ENCODE results near the gene SERPINB6. TPM values are rescaled to one million over a fixed set of nuclear protein-coding genes. Genes with fewer than 3 reads are reported as not detected.

The SERPINB6 gene
- total and polyA plus RNA-seq, 9 of the 15 experiments (the other 6 are each of a cell fraction or from before 2014, with no cell fraction given), result 86.6 to 211 (median 143) TPM

- TF ChIP-seq, protein P1, sequence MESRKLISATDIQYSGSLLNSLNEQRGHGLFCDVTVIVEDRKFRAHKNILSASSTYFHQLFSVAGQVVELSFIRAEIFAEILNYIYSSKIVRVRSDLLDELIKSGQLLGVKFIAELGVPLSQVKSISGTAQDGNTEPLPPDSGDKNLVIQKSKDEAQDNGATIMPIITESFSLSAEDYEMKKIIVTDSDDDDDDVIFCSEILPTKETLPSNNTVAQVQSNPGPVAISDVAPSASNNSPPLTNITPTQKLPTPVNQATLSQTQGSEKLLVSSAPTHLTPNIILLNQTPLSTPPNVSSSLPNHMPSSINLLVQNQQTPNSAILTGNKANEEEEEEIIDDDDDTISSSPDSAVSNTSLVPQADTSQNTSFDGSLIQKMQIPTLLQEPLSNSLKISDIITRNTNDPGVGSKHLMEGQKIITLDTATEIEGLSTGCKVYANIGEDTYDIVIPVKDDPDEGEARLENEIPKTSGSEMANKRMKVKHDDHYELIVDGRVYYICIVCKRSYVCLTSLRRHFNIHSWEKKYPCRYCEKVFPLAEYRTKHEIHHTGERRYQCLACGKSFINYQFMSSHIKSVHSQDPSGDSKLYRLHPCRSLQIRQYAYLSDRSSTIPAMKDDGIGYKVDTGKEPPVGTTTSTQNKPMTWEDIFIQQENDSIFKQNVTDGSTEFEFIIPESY (CRISPR knock-in tag; IDR thresholded peaks at IDR 0.05), result no peak
These were observed 57.1 kb downstream of the SERPINB6 start (continued) for GRCh38 chr6:2914318-2914660.

DNA sequence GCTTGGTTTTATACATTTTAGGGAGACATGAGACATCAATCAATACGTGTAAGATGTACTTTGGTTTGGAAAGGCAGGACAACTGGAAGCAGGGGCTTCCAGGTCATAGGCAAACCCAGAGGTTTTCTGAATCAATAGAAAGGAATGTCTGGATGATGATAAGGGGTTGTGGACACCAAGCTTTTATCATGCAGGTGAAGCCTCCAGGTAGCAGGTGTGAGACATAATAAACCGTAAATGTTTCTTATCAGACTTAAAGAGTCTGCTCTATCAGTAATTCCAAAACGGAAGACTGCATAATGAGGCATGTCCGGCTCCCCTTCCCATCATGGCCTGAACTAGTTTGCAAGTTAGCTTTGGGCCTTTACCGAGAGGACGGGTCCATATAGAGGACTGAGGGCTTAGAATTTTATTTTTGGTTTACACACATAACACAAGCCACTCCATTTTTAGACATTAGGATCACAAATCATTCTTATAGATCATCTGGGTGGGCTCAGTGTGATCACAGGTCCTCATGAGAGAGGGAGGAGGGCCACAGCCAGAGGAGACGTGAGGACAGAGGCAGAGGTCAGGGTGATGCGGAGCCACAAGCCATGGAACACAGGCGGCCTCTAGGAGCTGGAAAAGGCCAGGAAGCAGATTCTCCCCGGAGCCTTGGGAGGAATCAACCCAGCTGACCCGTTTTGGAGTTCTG, 57.6 kb downstream of the SERPINB6 start:
- Histone ChIP-seq H3K9ac (ENCODE audit: insufficient read depth in 1 of 2, low read depth in 2 of 2, low read length in 2 of 2) (0 out of 4 replicates have a peak overlapping the region, but pooled peaks of 1 of the 2 experiments have one; percentile 46), H3K79me2 (ENCODE audit: control insufficient read depth, insufficient read depth, low read length) (no peaks in the 10 kb centered on the region), H2AFZ (ENCODE audit: low read depth, low read length) (peak overlapping the region; percentile 22), H4K20me1 (replicated peaks; ENCODE audit: control insufficient read depth, insufficient read depth, low read length) (no peaks in the 10 kb centered on the region), H3K27me3 (ENCODE audit: control insufficient read depth in 2 of 2, insufficient read depth in 2 of 2, low read length in 2 of 2) (no peaks in the 10 kb centered on the region), H3K9me3 (replicated peaks; ENCODE audit: control insufficient read depth, insufficient read depth, low read depth, low read length) (no peaks in the 10 kb centered on the region), H3K4me2 (ENCODE audit: insufficient read depth, low read length) (no peak overlapping the region), H3K4me3 (no peak overlapping the region), H3K9me1 (ENCODE audit: control insufficient read depth, insufficient read depth, low read length) (no peaks in the 10 kb centered on the region), H3K4me1 (replicated peaks in 1 of 2; ENCODE audit: control insufficient read depth in 2 of 2, insufficient read depth in 2 of 2, low read length in 2 of 2) (peaks cover 0 to 4% of the 10 kb centered on the region in 2 experiments; a peak in 2 of 5 replicates), H3K36me3 (ENCODE audit: control insufficient read depth, insufficient read depth, low read length) (no peaks in the 10 kb centered on the region), H3K27ac (ENCODE audit: extremely low read depth, low read depth, low read length) (no peak overlapping the region)
- intact Hi-C loops (cut with micrococcal nuclease), result loop anchor here (5.0 kb wide), 2 partner anchors 121 to 176 kb away; no protein-coding TSS in a partner anchor
- no peak for ATAC-seq
- BruUV-seq (replicated peaks), result no TSS peak
- no peak for DNase-seq (ENCODE audit: extremely low read depth in 1 of 4, low spot score in 3 of 4)
- TF ChIP-seq CBFA2T3 (IDR thresholded peaks at IDR 0.05) (peak; percentile 47), CBFA2T2 (conservative IDR thresholded peaks at IDR 0.05) (peak; percentile 36), FOXA3 (CRISPR knock-in tag; conservative IDR thresholded peaks at IDR 0.05 in 1 of 2, IDR thresholded peaks at IDR 0.05 in 1 of 2) (no peak), ZNF431 (CRISPR knock-in tag; IDR thresholded peaks at IDR 0.05) (no peak), ZBTB9 (CRISPR knock-in tag; IDR thresholded peaks at IDR 0.05) (no peak), ELK3 (CRISPR knock-in tag; IDR thresholded peaks at IDR 0.05) (no peak), XRCC5 (IDR thresholded peaks at IDR 0.05; ENCODE audit: low read depth, low read length) (no peak), ZNF175 (CRISPR knock-in tag; IDR thresholded peaks at IDR 0.05; ENCODE audit: low read depth) (no peak), TCF3 (CRISPR knock-in tag; IDR thresholded peaks at IDR 0.05) (0 out of 2 replicates have a peak, but pooled peaks have one; percentile 5)
- TF ChIP-seq, protein P2, sequence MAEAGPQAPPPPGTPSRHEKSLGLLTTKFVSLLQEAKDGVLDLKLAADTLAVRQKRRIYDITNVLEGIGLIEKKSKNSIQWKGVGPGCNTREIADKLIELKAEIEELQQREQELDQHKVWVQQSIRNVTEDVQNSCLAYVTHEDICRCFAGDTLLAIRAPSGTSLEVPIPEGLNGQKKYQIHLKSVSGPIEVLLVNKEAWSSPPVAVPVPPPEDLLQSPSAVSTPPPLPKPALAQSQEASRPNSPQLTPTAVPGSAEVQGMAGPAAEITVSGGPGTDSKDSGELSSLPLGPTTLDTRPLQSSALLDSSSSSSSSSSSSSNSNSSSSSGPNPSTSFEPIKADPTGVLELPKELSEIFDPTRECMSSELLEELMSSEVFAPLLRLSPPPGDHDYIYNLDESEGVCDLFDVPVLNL (CRISPR knock-in tag; IDR thresholded peaks at IDR 0.05; ENCODE audit: low read depth), result no peak
- POLR2A ChIA-PET, result interaction anchor here (0.6 to 2.0 kb wide), 8 partner anchors 10 to 130 kb away, joined by 3 to 7 read pairs (median 3); partner anchors contain the start of gene SERPINB9
- WGBS (ENCODE audit: insufficient coverage, low coverage, missing lambda C conversion rate), result 47% methylated on average over 11 of the region's 11 CpGs
- in situ Hi-C loops (cut with MboI), result no loop called here
- CTCF ChIA-PET (ENCODE audit: low intra/inter-chr PET ratio), result interaction anchor here (0.7 kb wide), 1 partner anchor 11 kb away, joined by 3 read pairs; no protein-coding TSS in a partner anchor
- FAIRE-seq, result no peak

All from K562 (cell line).